MCF 10A (cell line): ENCODE results near the gene TOR1AIP2. TPM values are rescaled to one million over a fixed set of nuclear protein-coding genes. Genes with fewer than 3 reads are reported as not detected.
"Not testable (repeated sequence)": the region's sequence is repeated elsewhere in the genome, so short reads cannot be mapped to it uniquely, and the experiment has no call there.

Source experiments
- BruUV-seq: library from RNA; stranded (reverse); fragments of 400-500 nt; replicated peaks from 2 replicates; lab custom pipeline; 2021; lab: Mats Ljungman, UMichigan
- CTCF ChIA-PET: fragments of 300-600 bp; sonication (Branson Sonifier 250); formaldehyde crosslinking; extraction: SDS; loops from one replicate; lab custom pipeline; 2021; ENCODE audit warnings: antibody characterized with exemption, inconsistent platforms; lab: Yijun Ruan, JAX
- POLR2A ChIA-PET: fragments of 300-600, 350-650 bp; sonication (Branson Sonifier 250); formaldehyde crosslinking; extraction: SDS; loops from one replicate; lab custom pipeline; 2020; ENCODE audit warnings: antibody characterized with exemption, inconsistent platforms; lab: Yijun Ruan, JAX
- DNase-seq: peaks from one replicate; pipeline ENCODE4 v3.0.0-alpha.2; 2018; ENCODE audit not compliant: unreplicated experiment
- H3K27ac Mint-ChIP-seq: one replicate; pipeline ENCODE4 v1.8.0; 2022; ENCODE audit warnings: mild to moderate bottlenecking, low read depth, mixed read lengths; ENCODE audit not compliant: unreplicated experiment
- H3K27me3 Mint-ChIP-seq: one replicate; pipeline ENCODE4 v1.8.0; 2022; ENCODE audit warnings: mixed read lengths; ENCODE audit not compliant: insufficient read depth, unreplicated experiment
- H3K36me3 Mint-ChIP-seq: one replicate; pipeline ENCODE4 v1.8.0; 2022; ENCODE audit warnings: mild to moderate bottlenecking, moderate library complexity, mixed read lengths; ENCODE audit not compliant: insufficient read depth, unreplicated experiment
- H3K4me1 Mint-ChIP-seq: one replicate; pipeline ENCODE4 v1.8.0; 2022; ENCODE audit warnings: mixed read lengths; ENCODE audit not compliant: insufficient read depth, unreplicated experiment
- H3K4me3 Mint-ChIP-seq: one replicate; pipeline ENCODE4 v1.8.0; 2022; ENCODE audit warnings: mild to moderate bottlenecking, moderate library complexity, mixed read lengths; ENCODE audit not compliant: unreplicated experiment
- H3K9me3 Mint-ChIP-seq: one replicate; pipeline ENCODE4 v1.8.0; 2022; ENCODE audit warnings: mixed read lengths; ENCODE audit not compliant: unreplicated experiment
- CTCF ChIP-seq: fragments of 200-600 bp; IDR thresholded peaks from one replicate; pipeline ENCODE4 v1.8.0; 2022; ENCODE audit warnings: antibody characterized with exemption, mild to moderate bottlenecking; ENCODE audit not compliant: unreplicated experiment
- intact Hi-C: fragments of 100-400 bp; cut with micrococcal nuclease; formaldehyde crosslinking; loops from 2 replicates; pipeline ENCODE4 v1.14.1; 2022
- total RNA-seq: library from RNA; stranded (reverse); gene quantifications from 2 replicates; pipeline ENCODE4 v1.2.3, GENCODE V29; 2022

Gene TOR1AIP2
- total RNA-seq, 1 experiment from 2014 or later = 166 TPM

- TF ChIP-seq CTCF = no peak
- no TSS peak for BruUV-seq
- CTCF ChIA-PET = interaction anchor here (0.6 to 20.7 kb wide), 7 partner anchors 9 to 716 kb away, joined by 3 to 2115 read pairs (median 5); partner anchors contain the start of gene FAM163A
Measured at GRCh38 chr1:179805291-179806195, 72.1 kb downstream of the TOR1AIP2 start.

GRCh38 chr1:179804417-179804816, 73.2 kb downstream of the TOR1AIP2 start:
- H3K27ac Mint-ChIP-seq, H3K36me3 Mint-ChIP-seq, POLR2A ChIA-PET, DNase-seq, H3K4me1 Mint-ChIP-seq, H3K9me3 Mint-ChIP-seq, intact Hi-C loops, BruUV-seq, H3K4me3 Mint-ChIP-seq: not testable (repeated sequence)
- peaks cover 25% of the 10 kb centered on the region for H3K27me3 Mint-ChIP-seq
- CTCF ChIA-PET = interaction anchor here (3.2 to 20.7 kb wide), 2 partner anchors 10 to 86 kb away, joined by 34 to 2115 read pairs; partner anchors contain the start of gene FAM163A

More at GRCh38 chr1:179805291-179806195, 72.1 kb downstream of the TOR1AIP2 start:
- no peak overlapping the region for H3K27ac Mint-ChIP-seq
- H3K27me3 Mint-ChIP-seq = peaks cover 36% of the 10 kb centered on the region
- no peak overlapping the region for H3K4me3 Mint-ChIP-seq
- peaks cover 9% of the 10 kb centered on the region for H3K4me1 Mint-ChIP-seq
- no peaks in the 10 kb centered on the region for H3K9me3 Mint-ChIP-seq
- intact Hi-C loops = no loop called here
- no peak for DNase-seq
- H3K36me3 Mint-ChIP-seq = no peaks in the 10 kb centered on the region
- POLR2A ChIA-PET = interaction anchor here (0.7 to 1.3 kb wide), 2 partner anchors 10 to 827 kb away, joined by 3 read pairs; no protein-coding TSS in a partner anchor

- BruUV-seq = no TSS peak
- ChIA-PET POLR2A (no interaction called here), CTCF (interaction anchor here (0.6 to 20.7 kb wide), 4 partner anchors 8 to 85 kb away, joined by 3 to 2115 read pairs (median 198); partner anchors contain the start of gene FAM163A)
- no peaks in the 10 kb centered on the region for H3K4me1 Mint-ChIP-seq
- no peak overlapping the region for H3K27ac Mint-ChIP-seq
- DNase-seq = no peak
- no peak overlapping the region for H3K4me3 Mint-ChIP-seq
- no peak for TF ChIP-seq CTCF
- intact Hi-C loops = no loop called here
- H3K36me3 Mint-ChIP-seq = no peaks in the 10 kb centered on the region
- no peaks in the 10 kb centered on the region for H3K9me3 Mint-ChIP-seq
- H3K27me3 Mint-ChIP-seq = peaks cover 24% of the 10 kb centered on the region
Measured at GRCh38 chr1:179803918-179804317, 73.7 kb downstream of the TOR1AIP2 start.

GRCh38 chr1:179803104-179803503, 74.5 kb downstream of the TOR1AIP2 start:
- TF ChIP-seq CTCF = no peak
- ChIA-PET CTCF (interaction anchor here (0.6 to 15.0 kb wide), 4 partner anchors 9 to 97 kb away, joined by 3 to 362 read pairs (median 9); no protein-coding TSS in a partner anchor), POLR2A (no interaction called here)
- no peak for DNase-seq
- no peak overlapping the region for H3K27ac Mint-ChIP-seq
- peaks cover 24% of the 10 kb centered on the region for H3K27me3 Mint-ChIP-seq
- no peaks in the 10 kb centered on the region for H3K4me1 Mint-ChIP-seq
- H3K4me3 Mint-ChIP-seq = no peak overlapping the region
- H3K36me3 Mint-ChIP-seq = no peaks in the 10 kb centered on the region
- no peaks in the 10 kb centered on the region for H3K9me3 Mint-ChIP-seq
- no TSS peak for BruUV-seq
- intact Hi-C loops = no loop called here
